K562 (cell line): Measurements from ENCODE around the gene ANO8.

ENCODE experiments used
- CSDE1 ChIP-seq, 2 experiments: fragments of 450-650 bp; IDR thresholded peaks; 2 replicates each; pipeline ENCODE4 v1.6.1; 2016; ENCODE audit warnings: mild to moderate bottlenecking in 1 of 2
- DMBX1 ChIP-seq: fragments of 250-450 bp; sonication (Bioruptor Pico); IDR thresholded peaks from 2 replicates; pipeline ENCODE4 v1.8.0; 2022; ENCODE audit warnings: inconsistent platforms, mild to moderate bottlenecking, moderate library complexity, borderline replicate concordance
- DNMT1 ChIP-seq: fragments of 450-650 bp; IDR thresholded peaks from 2 replicates; pipeline ENCODE4 v1.6.1; 2016; ENCODE audit warnings: antibody characterized with exemption, mild to moderate bottlenecking
- ELF4 ChIP-seq: fragments of 450-650 bp; formaldehyde crosslinking; IDR thresholded peaks from 2 replicates; pipeline ENCODE4 v1.4.0; 2022; ENCODE audit warnings: missing genetic modification characterization
- MAFF ChIP-seq: IDR thresholded peaks from 2 replicates; pipeline ENCODE4 v1.6.1; 2012; ENCODE audit warnings: low read length, improper control_type of control experiment
- MTA1 ChIP-seq: fragments of 450-650 bp; IDR thresholded peaks from 2 replicates; pipeline ENCODE4 v1.6.1; 2017; ENCODE audit warnings: borderline replicate concordance
- NFE2 ChIP-seq: IDR thresholded peaks from 2 replicates; pipeline ENCODE4 v1.6.1; 2014; ENCODE audit warnings: antibody characterized with exemption, low read depth
- RFX5 ChIP-seq: IDR thresholded peaks from 2 replicates; pipeline ENCODE4 v1.6.1; 2011; ENCODE audit warnings: low read depth, mild to moderate bottlenecking, improper control_type of control experiment, low read length
- SP2 ChIP-seq: IDR thresholded peaks from 2 replicates; pipeline ENCODE4 v1.6.1; 2011; ENCODE audit warnings: mild to moderate bottlenecking, low read depth, low read length, moderate library complexity; ENCODE audit not compliant: poor library complexity, severe bottlenecking; ENCODE audit errors: extremely low read depth
- TAF1 ChIP-seq: IDR thresholded peaks from 2 replicates; pipeline ENCODE4 v1.6.1; 2011; ENCODE audit warnings: mild to moderate bottlenecking, low read length, moderate library complexity; ENCODE audit not compliant: insufficient read depth, control insufficient read depth, severe bottlenecking; ENCODE audit errors: extremely low read depth
- ZNF121 ChIP-seq: sonication (generic); formaldehyde crosslinking; conservative IDR thresholded peaks from 2 replicates; pipeline ENCODE4 v1.8.0; 2022; ENCODE audit warnings: missing genetic modification reagents
- TF ChIP-seq, protein P1 (sequence below), 3 experiments: fragments of 200-800 bp in 1 of 3; sonication (Bioruptor generic) in 1 of 3; sonication (generic) in 1 of 3; formaldehyde crosslinking in 1 of 3; IDR thresholded peaks; 2 replicates each; pipeline versions ENCODE4 v1.6.1 to v1.8.0; 2016 to 2022; ENCODE audit warnings: mild to moderate bottlenecking in 2 of 3, missing compliant biosample characterization in 2 of 3, missing genetic modification characterization in 2 of 3, missing genetic modification reagents in 1 of 3

DNA sequence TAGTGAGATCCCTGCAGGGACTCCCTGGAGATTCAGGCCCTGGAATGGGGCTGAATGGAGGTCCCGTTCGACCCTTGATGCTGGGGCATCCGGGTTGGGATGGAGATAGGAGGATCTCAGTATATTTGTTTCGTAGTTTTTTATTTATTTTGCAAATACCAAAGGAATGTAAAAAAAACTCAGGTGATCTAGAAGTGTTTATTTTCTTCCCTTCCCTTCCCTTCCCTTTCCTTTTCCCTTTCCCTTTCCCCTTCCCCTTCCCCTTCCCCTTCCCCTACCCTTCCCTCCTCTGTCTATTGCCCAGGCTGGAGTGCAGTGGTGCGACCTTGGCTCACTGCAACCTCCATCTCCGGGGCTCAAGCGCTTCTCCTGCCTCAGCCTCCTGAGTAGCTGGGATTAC is 7.2 kb upstream of the ANO8 start:
- TF ChIP-seq MAFF (no peak), NFE2 (no peak), ELF4 (CRISPR knock-in tag) (no peak), CSDE1 (IDR thresholded peaks at IDR 0.05) (no peak), DNMT1 (no peak), SP2 (no peak), DMBX1 (CRISPR knock-in tag) (no peak), TAF1 (no peak), MTA1 (no peak), RFX5 (no peak), ZNF121 (CRISPR knock-in tag) (no peak)
- TF ChIP-seq, protein P1, sequence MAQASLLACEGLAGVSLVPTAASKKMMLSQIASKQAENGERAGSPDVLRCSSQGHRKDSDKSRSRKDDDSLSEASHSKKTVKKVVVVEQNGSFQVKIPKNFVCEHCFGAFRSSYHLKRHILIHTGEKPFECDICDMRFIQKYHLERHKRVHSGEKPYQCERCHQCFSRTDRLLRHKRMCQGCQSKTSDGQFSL (CRISPR knock-in tag; IDR thresholded peaks at IDR 0.05) = no peak
- TF ChIP-seq, protein P1 (tag; IDR thresholded peaks at IDR 0.05) = no peak
